ENCODE results near the gene ACVR1.

Gene ACVR1

DNA sequence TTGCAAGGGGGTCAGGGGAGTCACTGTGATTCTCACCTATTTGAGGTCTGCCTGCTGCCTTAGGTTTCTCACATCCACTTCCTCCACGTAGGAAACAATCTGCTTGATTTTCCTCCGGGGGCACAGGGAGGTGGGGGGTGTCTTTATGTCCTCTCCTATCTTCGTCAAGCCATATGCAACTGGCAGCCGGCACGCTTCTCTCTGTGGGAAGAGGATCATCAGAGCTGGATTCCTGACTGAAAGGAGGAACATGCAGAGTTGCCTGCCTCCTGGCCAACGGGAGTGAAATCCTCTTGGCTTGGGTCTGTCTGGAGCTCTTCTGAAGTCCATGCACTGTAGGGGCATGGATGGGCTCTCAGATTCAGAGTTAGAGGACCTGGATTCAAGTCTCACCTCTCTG is 43.1 kb upstream of the ACVR1 start:
- DNase-seq (ENCODE audit: low read depth) = no peak
- TF ChIP-seq, protein P1, sequence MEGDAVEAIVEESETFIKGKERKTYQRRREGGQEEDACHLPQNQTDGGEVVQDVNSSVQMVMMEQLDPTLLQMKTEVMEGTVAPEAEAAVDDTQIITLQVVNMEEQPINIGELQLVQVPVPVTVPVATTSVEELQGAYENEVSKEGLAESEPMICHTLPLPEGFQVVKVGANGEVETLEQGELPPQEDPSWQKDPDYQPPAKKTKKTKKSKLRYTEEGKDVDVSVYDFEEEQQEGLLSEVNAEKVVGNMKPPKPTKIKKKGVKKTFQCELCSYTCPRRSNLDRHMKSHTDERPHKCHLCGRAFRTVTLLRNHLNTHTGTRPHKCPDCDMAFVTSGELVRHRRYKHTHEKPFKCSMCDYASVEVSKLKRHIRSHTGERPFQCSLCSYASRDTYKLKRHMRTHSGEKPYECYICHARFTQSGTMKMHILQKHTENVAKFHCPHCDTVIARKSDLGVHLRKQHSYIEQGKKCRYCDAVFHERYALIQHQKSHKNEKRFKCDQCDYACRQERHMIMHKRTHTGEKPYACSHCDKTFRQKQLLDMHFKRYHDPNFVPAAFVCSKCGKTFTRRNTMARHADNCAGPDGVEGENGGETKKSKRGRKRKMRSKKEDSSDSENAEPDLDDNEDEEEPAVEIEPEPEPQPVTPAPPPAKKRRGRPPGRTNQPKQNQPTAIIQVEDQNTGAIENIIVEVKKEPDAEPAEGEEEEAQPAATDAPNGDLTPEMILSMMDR (conservative IDR thresholded peaks at IDR 0.05; ENCODE audit: control insufficient read depth, insufficient read depth, low read depth, low read length) = no peak
- no peak overlapping the region for H3K4me3 ChIP-seq (ENCODE audit: control insufficient read depth, low read depth, low read length)

DNA sequence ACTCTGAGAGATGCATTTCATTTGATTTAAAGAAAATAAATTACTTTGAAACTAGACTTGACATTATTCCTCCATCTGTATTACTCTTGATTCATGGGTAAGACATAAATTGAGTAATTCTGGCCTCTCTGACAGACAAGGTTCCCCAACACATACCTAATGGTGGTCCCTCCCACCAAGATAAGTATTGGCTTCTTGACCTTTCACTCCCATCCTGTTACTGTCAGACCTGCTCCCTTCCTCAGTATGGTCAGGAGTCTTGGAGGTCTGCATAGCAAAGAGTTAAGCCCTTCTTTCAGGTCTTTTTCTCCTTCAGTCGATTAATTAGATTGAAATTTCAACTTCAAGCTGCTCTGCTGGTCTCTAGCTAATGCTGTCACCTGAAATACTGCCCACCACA is 42.2 kb upstream of the ACVR1 start:
- no peak overlapping the region for H3K4me3 ChIP-seq (ENCODE audit: control insufficient read depth, low read depth, low read length)
- no peak for DNase-seq (ENCODE audit: low read depth)
- TF ChIP-seq, protein P1 (conservative IDR thresholded peaks at IDR 0.05; ENCODE audit: control insufficient read depth, insufficient read depth, low read depth, low read length) = no peak

DNA sequence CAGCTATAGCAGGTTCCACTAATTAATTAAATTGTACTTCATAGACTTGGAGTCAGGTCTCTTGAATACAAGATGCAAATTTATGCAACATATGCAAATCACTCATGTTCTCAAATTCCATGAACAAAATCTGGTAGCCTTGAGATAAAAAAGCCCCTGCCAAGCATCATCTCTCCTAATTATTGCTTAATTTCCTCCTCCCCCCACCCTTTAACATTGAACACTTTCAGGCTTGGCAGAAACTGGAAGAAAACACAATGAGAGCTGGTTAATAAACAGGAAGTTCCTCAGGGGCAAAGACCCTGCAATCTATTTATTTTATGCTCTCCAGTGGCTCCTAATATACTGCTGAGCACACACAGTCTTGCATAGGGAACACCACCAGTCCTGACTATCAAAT is 35.6 kb upstream of the ACVR1 start:
- TF ChIP-seq, protein P1 (conservative IDR thresholded peaks at IDR 0.05; ENCODE audit: control insufficient read depth, insufficient read depth, low read depth, low read length) = no peak
- DNase-seq (ENCODE audit: low read depth) = no peak
- no peak overlapping the region for H3K4me3 ChIP-seq (ENCODE audit: control insufficient read depth, low read depth, low read length)

DNA sequence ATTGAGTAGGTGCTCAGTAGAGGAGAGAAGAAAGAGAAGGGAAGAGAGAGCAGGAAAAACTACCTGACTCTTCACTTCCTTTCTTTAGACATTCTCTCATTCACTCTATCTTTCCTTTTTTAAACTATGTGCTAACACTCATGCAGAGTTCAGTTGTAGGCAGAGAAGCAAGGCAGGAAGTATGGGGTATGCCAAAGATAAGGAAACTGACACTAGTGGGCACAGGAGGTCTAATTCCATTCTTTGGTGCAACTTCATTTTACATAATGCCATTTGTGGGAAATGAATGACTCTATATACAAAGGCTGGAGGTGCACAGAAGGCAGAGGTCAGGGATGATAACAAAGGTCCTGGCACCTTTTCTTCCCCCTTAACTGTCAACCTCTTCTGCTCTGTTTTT is 35.1 kb upstream of the ACVR1 start:
- TF ChIP-seq, protein P1 (conservative IDR thresholded peaks at IDR 0.05; ENCODE audit: control insufficient read depth, insufficient read depth, low read depth, low read length) = no peak
- no peak for DNase-seq (ENCODE audit: low read depth)
- no peak overlapping the region for H3K4me3 ChIP-seq (ENCODE audit: control insufficient read depth, low read depth, low read length)

GRCh38 chr2:157905092-157905491 is 29.0 kb upstream of the ACVR1 start:
- TF ChIP-seq, protein P1 (conservative IDR thresholded peaks at IDR 0.05; ENCODE audit: control insufficient read depth, insufficient read depth, low read depth, low read length) = no peak
- H3K4me3 ChIP-seq (ENCODE audit: control insufficient read depth, low read depth, low read length) = no peak overlapping the region
- no peak for DNase-seq (ENCODE audit: low read depth)

DNA sequence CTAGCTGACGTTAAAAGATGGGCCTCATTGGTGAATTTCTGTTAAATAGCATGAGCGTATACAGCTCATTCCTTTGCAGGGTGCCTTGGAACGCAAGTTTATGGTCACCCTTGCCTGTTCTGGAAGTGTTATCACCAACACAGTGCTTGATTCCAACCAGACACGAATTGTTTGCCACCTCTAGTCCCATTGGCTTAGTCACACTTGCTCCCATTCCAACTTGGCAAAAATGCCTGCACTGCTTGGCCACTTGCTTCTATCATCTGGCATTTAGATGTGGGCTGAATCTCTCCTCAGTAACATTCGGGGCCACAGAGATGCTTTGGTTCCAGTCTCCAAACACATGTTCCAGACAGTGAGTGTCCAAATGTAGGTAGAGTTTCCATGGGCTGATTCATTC is 27.5 kb upstream of the ACVR1 start:
- TF ChIP-seq, protein P1 (conservative IDR thresholded peaks at IDR 0.05; ENCODE audit: control insufficient read depth, insufficient read depth, low read depth, low read length) = no peak
- DNase-seq (ENCODE audit: low read depth) = no peak
- H3K4me3 ChIP-seq (ENCODE audit: control insufficient read depth, low read depth, low read length) = no peak overlapping the region

DNA sequence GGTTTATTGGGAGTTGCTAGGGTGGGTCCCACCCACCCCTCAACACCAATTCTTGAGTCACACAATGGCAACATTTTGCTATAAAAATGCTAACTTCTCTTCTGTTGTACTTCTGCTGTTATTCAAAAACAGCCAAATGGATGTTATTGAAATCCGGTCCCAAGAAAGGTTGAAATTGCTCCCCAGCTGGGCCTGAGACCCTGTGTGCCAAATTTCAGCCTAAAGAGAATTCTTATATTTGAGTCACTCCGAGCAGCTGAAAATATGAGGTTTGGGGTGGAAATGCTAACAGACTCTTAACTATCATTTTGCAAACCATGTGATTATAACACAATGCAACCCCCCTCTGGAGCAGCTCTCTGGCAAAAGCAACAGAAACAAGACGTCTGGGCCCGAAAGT is 27.0 kb upstream of the ACVR1 start:
- DNase-seq (ENCODE audit: low read depth) = no peak
- TF ChIP-seq, protein P1 (conservative IDR thresholded peaks at IDR 0.05; ENCODE audit: control insufficient read depth, insufficient read depth, low read depth, low read length) = no peak
- no peak overlapping the region for H3K4me3 ChIP-seq (ENCODE audit: control insufficient read depth, low read depth, low read length)

Measured in fibroblast of mammary gland (primary cell).